MM.1S (cell line): Measurements from ENCODE around the gene SUMO2.
"Not testable (repeated sequence)": the region's sequence is repeated elsewhere in the genome, so short reads cannot be mapped to it uniquely, and the experiment has no call there.

Source experiments
- DNase-seq: peaks from one replicate; pipeline ENCODE4 v3.0.0-alpha.2; 2015
- H2AFZ ChIP-seq: fragments of 300-600 bp; sonication (generic); 2 replicates; pipeline ENCODE4 v1.6.0; 2016; ENCODE audit warnings: antibody characterized with exemption, low read length
- H3F3A ChIP-seq: fragments of 300-600 bp; sonication (generic); 2 replicates; pipeline ENCODE4 v1.6.1; 2016; ENCODE audit warnings: mild to moderate bottlenecking, antibody characterized with exemption, low read length, moderate library complexity, mixed read lengths; ENCODE audit not compliant: insufficient read depth
- H3K27ac ChIP-seq: fragments of 300-600 bp; sonication (generic); 2 replicates; pipeline ENCODE4 v1.5.1; 2016; ENCODE audit warnings: mild to moderate bottlenecking, low read length
- H3K27me3 ChIP-seq: fragments of 300-600 bp; sonication (generic); replicated peaks from 2 replicates; pipeline ENCODE4 v1.6.0; 2016; ENCODE audit warnings: low read length; ENCODE audit not compliant: insufficient read depth
- H3K36me3 ChIP-seq: fragments of 300-600 bp; sonication (generic); replicated peaks from 2 replicates; pipeline ENCODE4 v1.6.1; 2016; ENCODE audit warnings: mild to moderate bottlenecking, low read length, mixed read lengths; ENCODE audit not compliant: insufficient read depth
- H3K4me1 ChIP-seq: fragments of 300-600 bp; sonication (generic); 2 replicates; pipeline ENCODE4 v1.6.1; 2016; ENCODE audit warnings: low read length, mixed read lengths
- H3K4me2 ChIP-seq: fragments of 300-600 bp; sonication (generic); 2 replicates; pipeline ENCODE4 v1.6.0; 2016; ENCODE audit warnings: low read depth, low read length
- H3K4me3 ChIP-seq: fragments of 300-600 bp; sonication (generic); 2 replicates; pipeline ENCODE4 v1.5.1; 2016; ENCODE audit warnings: low read length, mixed read lengths
- H3K79me2 ChIP-seq: fragments of 300-600 bp; sonication (generic); 2 replicates; pipeline ENCODE4 v1.6.1; 2016; ENCODE audit warnings: mixed run types, low read length, mixed read lengths
- H3K9ac ChIP-seq: fragments of 300-600 bp; sonication (generic); 2 replicates; pipeline ENCODE4 v1.6.1; 2016; ENCODE audit warnings: low read length, mixed read lengths
- H3K9me2 ChIP-seq: fragments of 300-600 bp; sonication (generic); replicated peaks from 2 replicates; pipeline ENCODE4 v1.6.1; 2016; ENCODE audit warnings: mild to moderate bottlenecking, low read length, mixed read lengths; ENCODE audit not compliant: insufficient read depth
- H3K9me3 ChIP-seq: fragments of 300-600 bp; sonication (generic); replicated peaks from 2 replicates; pipeline ENCODE4 v1.6.1; 2016; ENCODE audit warnings: mild to moderate bottlenecking, low read length, mixed read lengths; ENCODE audit not compliant: insufficient read depth
- H4K20me1 ChIP-seq: fragments of 300-600 bp; sonication (generic); 2 replicates; pipeline ENCODE4 v1.6.1; 2016; ENCODE audit warnings: mild to moderate bottlenecking, low read length, moderate library complexity, mixed read lengths; ENCODE audit not compliant: insufficient read depth
- CTCF ChIP-seq: fragments of 300-600 bp; sonication (generic); IDR thresholded peaks from 2 replicates; pipeline ENCODE4 v1.5.1; 2016; ENCODE audit warnings: antibody characterized with exemption, low read length, mixed read lengths
- EZH2 ChIP-seq: fragments of 300-600 bp; sonication (generic); optimal IDR thresholded peaks from 2 replicates; pipeline ENCODE3; 2017; ENCODE audit warnings: low read depth, mild to moderate bottlenecking, antibody characterized with exemption, low read length, mixed read lengths
- EZH2phosphoT487 ChIP-seq: fragments of 300-600 bp; sonication (generic); IDR thresholded peaks from 2 replicates; pipeline ENCODE4 v1.6.1; 2018; ENCODE audit warnings: antibody characterized with exemption, low read length

Gene SUMO2

GRCh38 chr17:75129576-75129975, 53.2 kb downstream of the SUMO2 start:
- no peak overlapping the region for H3K27ac ChIP-seq
- H3K9ac ChIP-seq = no peak overlapping the region
- peaks cover 6% of the 10 kb centered on the region; the same call in 1 of the 2 replicates for H3K79me2 ChIP-seq
- DNase-seq = no peak
- H3K27me3 ChIP-seq = no peaks in the 10 kb centered on the region
- no peaks in the 10 kb centered on the region for H3F3A ChIP-seq
- no peaks in the 10 kb centered on the region for H3K9me3 ChIP-seq
- no peak overlapping the region for H2AFZ ChIP-seq
- no peak overlapping the region for H3K4me2 ChIP-seq
- no peak for TF ChIP-seq EZH2phosphoT487
- TF ChIP-seq CTCF = no peak
- no peak for TF ChIP-seq EZH2
- H4K20me1 ChIP-seq = no peaks in the 10 kb centered on the region
- no peaks in the 10 kb centered on the region for H3K36me3 ChIP-seq
- no peak overlapping the region for H3K4me3 ChIP-seq
- peaks cover 7% of the 10 kb centered on the region for H3K4me1 ChIP-seq
- no peaks in the 10 kb centered on the region for H3K9me2 ChIP-seq

- no peak overlapping the region for H3K27ac ChIP-seq
- no peaks in the 10 kb centered on the region for H3K27me3 ChIP-seq
- no peaks in the 10 kb centered on the region for H3F3A ChIP-seq
- no peaks in the 10 kb centered on the region for H4K20me1 ChIP-seq
- no peaks in the 10 kb centered on the region for H3K36me3 ChIP-seq
- no peaks in the 10 kb centered on the region for H3K9me2 ChIP-seq
- no peak overlapping the region for H2AFZ ChIP-seq
- peaks cover 7% of the 10 kb centered on the region for H3K4me1 ChIP-seq
- H3K79me2 ChIP-seq = peaks cover 6% of the 10 kb centered on the region; the same call in 1 of the 2 replicates
- no peak overlapping the region for H3K4me2 ChIP-seq
- H3K4me3 ChIP-seq = no peak overlapping the region
- no peak overlapping the region for H3K9ac ChIP-seq
- no peaks in the 10 kb centered on the region for H3K9me3 ChIP-seq
- no peak for DNase-seq
- TF ChIP-seq CTCF (no peak), EZH2phosphoT487 (no peak), EZH2 (no peak)
Observed at GRCh38 chr17:75128694-75129505, 53.9 kb downstream of the SUMO2 start.

- not testable (repeated sequence) for H3K79me2 ChIP-seq, H3K27me3 ChIP-seq, H4K20me1 ChIP-seq, H3K9me3 ChIP-seq, H2AFZ ChIP-seq, H3K9ac ChIP-seq, H3K9me2 ChIP-seq, H3K36me3 ChIP-seq, H3F3A ChIP-seq, H3K27ac ChIP-seq, H3K4me2 ChIP-seq, H3K4me3 ChIP-seq, DNase-seq, H3K4me1 ChIP-seq
Observed at GRCh38 chr17:75127936-75128335, 54.8 kb downstream of the SUMO2 start.

GRCh38 chr17:75126954-75127353, 55.8 kb downstream of the SUMO2 start:
- Histone ChIP-seq H3F3A (no peaks in the 10 kb centered on the region), H3K4me3 (no peak overlapping the region), H3K4me1 (peaks cover 7% of the 10 kb centered on the region), H3K9ac (no peak overlapping the region), H2AFZ (no peak overlapping the region), H3K27ac (no peak overlapping the region), H3K79me2 (peaks cover 6% of the 10 kb centered on the region; the same call in 1 of the 2 replicates), H3K4me2 (no peak overlapping the region), H3K9me3 (no peaks in the 10 kb centered on the region), H3K27me3 (no peaks in the 10 kb centered on the region), H4K20me1 (no peaks in the 10 kb centered on the region), H3K9me2 (no peaks in the 10 kb centered on the region), H3K36me3 (no peaks in the 10 kb centered on the region)
- no peak for DNase-seq
- no peak for TF ChIP-seq EZH2phosphoT487
- TF ChIP-seq CTCF = no peak
- TF ChIP-seq EZH2 = no peak
